CD4-positive, alpha-beta T cell (primary cell): ENCODE data around the gene ZIC5. TPM values are rescaled to one million over a fixed set of nuclear protein-coding genes. Genes with fewer than 3 reads are reported as not detected.

Experiments used
- ATAC-seq: fragments of 200-7000 bp; cut with Tn5 transposase; one replicate; pipeline ENCODE4 v1.10.0; 2022; ENCODE audit warnings: mild to moderate bottlenecking; ENCODE audit not compliant: poor library complexity
- CTCF ChIA-PET: fragments of 350-600 bp; sonication (Branson Sonifier 250); formaldehyde crosslinking; loops from one replicate; lab custom pipeline; 2021; ENCODE audit warnings: antibody characterized with exemption, inconsistent platforms; lab: Charles Lee
- POLR2A ChIA-PET: fragments of 350-600 bp; sonication (Branson Sonifier 250); formaldehyde crosslinking; loops from one replicate; lab custom pipeline; 2021; ENCODE audit warnings: antibody characterized with exemption, inconsistent platforms; lab: Charles Lee
- DNase-seq, 14 experiments: peaks; one replicate each; pipeline ENCODE4 v3.0.0-alpha.2; 2013 to 2020; ENCODE audit warnings: mixed read lengths in 2 of 14
- H3K27ac ChIP-seq, 2 donors: one replicate each; pipeline versions ENCODE4 v1.5.1 to v1.7.0; 2013; ENCODE audit warnings: low read length in 2 of 2, low read depth in 1 of 2, mild to moderate bottlenecking in 1 of 2
- H3K27me3 ChIP-seq, 2 experiments: 1 replicate in 1 of 2; 2 replicates in 1 of 2; pipeline versions ENCODE4 v1.6.1 to v1.7.0; 2013; ENCODE audit warnings: low read length in 2 of 2, control low read depth in 1 of 2, mild to moderate bottlenecking in 1 of 2, moderate library complexity in 1 of 2; ENCODE audit not compliant: insufficient read depth in 2 of 2, control insufficient read depth in 1 of 2
- H3K36me3 ChIP-seq: one replicate; pipeline ENCODE4 v1.6.1; 2013; ENCODE audit warnings: low read length, control low read depth; ENCODE audit not compliant: insufficient read depth
- H3K4me1 ChIP-seq: one replicate; pipeline ENCODE4 v1.6.1; 2013; ENCODE audit warnings: low read length, control low read depth; ENCODE audit not compliant: insufficient read depth
- H3K4me3 ChIP-seq: one replicate; pipeline ENCODE4 v1.5.1; 2013; ENCODE audit warnings: mild to moderate bottlenecking, low read length, moderate library complexity
- H3K9me3 ChIP-seq, 2 experiments: 1 replicate in 1 of 2; 2 replicates in 1 of 2; pipeline versions ENCODE4 v1.6.1 to v1.7.0; 2013; ENCODE audit warnings: low read length in 2 of 2, mild to moderate bottlenecking in 2 of 2, control low read depth in 1 of 2, moderate library complexity in 1 of 2; ENCODE audit not compliant: control insufficient read depth in 1 of 2, insufficient read depth in 1 of 2
- H3K27ac Mint-ChIP-seq: one replicate; pipeline ENCODE4 v1.8.0; 2020; ENCODE audit warnings: mixed read lengths
- H3K27me3 Mint-ChIP-seq: one replicate; pipeline ENCODE4 v1.8.0; 2021; ENCODE audit warnings: mixed read lengths
- H3K36me3 Mint-ChIP-seq: one replicate; pipeline ENCODE4 v1.8.0; 2021; ENCODE audit warnings: low read depth, mixed read lengths
- H3K4me1 Mint-ChIP-seq: one replicate; pipeline ENCODE4 v1.8.0; 2021; ENCODE audit warnings: low read depth, mixed read lengths
- H3K4me3 Mint-ChIP-seq: one replicate; pipeline ENCODE4 v1.8.0; 2020; ENCODE audit warnings: mild to moderate bottlenecking, mixed read lengths
- H3K9me3 Mint-ChIP-seq: one replicate; pipeline ENCODE4 v1.8.0; 2020; ENCODE audit warnings: mixed read lengths
- CTCF ChIP-seq: fragments of 200-600 bp; IDR thresholded peaks from one replicate; pipeline ENCODE4 v1.8.0; 2022; ENCODE audit warnings: antibody characterized with exemption, mild to moderate bottlenecking
- intact Hi-C, 2 experiments: fragments of 100-400 bp; cut with DNase I in 1 of 2; cut with micrococcal nuclease in 1 of 2; formaldehyde crosslinking; loops; one replicate each; pipeline versions ENCODE4 v1.15.1 to v1.9.0; 2023 to 2025; cut with DNase I, micrococcal nuclease
- total RNA-seq, 174 experiments: library from RNA in 2 of 174; stranded (reverse) in 2 of 174; gene quantifications; one replicate each; pipeline ENCODE4 v1.2.3 and lab custom pipeline; 2021 to 2026

The ZIC5 gene
- total RNA-seq, 2 experiments from 2014 or later, result not detected

DNA sequence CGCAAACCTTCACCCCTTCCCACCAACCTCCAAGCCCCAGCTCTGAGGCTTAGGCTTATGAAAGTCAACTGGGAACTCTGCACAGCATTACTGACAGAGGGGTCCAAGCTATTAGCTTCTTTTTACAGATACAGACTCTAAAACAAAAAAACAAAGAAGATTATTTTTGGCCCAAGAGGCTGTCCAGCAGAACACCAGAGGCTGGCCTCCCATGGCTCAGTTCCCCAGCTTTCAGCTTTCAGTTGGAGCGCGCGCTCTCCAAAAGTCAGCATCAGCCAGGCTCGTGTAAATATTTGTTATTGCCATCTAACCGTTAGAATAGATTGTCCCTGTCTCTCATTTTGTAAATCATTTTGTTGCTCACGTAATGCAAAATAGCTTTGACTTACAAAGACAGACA lies 58.4 kb downstream of the ZIC5 start:
- Histone ChIP-seq H3K27me3 (peaks cover 1 to 3% of the 10 kb centered on the region in 2 experiments), H3K27ac (no peak overlapping the region), H3K36me3 (no peaks in the 10 kb centered on the region), H3K9me3 (no peaks in the 10 kb centered on the region), H3K4me3 (no peak overlapping the region), H3K4me1 (peaks cover 32% of the 10 kb centered on the region)
- no peak for TF ChIP-seq CTCF
- Mint-ChIP-seq H3K36me3 (no peaks in the 10 kb centered on the region), H3K4me1 (peaks cover 13% of the 10 kb centered on the region), H3K27me3 (peaks cover 38% of the 10 kb centered on the region), H3K4me3 (no peak overlapping the region), H3K9me3 (no peaks in the 10 kb centered on the region), H3K27ac (no peak overlapping the region)
- intact Hi-C loops, result no loop called here
- ChIA-PET CTCF (interaction anchor here (0.8 to 1.5 kb wide), 2 partner anchors 255 to 602 kb away, joined by 3 to 5 read pairs; no protein-coding TSS in a partner anchor), POLR2A (no interaction called here)
- no peak for DNase-seq
- no peak for ATAC-seq

Other genes starting within 250 kb of the ZIC5 start
- gene ZIC2, start 10.0 kb upstream of the ZIC5 start, total RNA-seq, result not detected
- 1 to 10 TPM; 4.7 to 5.2 TPM for gene PCCA, start 117.3 kb upstream of the ZIC5 start, total RNA-seq